ENCODE results near the gene GRIK3.
A peak's percentile ranks its signal among the peaks of the same experiment; 100 is the strongest.

DNA sequence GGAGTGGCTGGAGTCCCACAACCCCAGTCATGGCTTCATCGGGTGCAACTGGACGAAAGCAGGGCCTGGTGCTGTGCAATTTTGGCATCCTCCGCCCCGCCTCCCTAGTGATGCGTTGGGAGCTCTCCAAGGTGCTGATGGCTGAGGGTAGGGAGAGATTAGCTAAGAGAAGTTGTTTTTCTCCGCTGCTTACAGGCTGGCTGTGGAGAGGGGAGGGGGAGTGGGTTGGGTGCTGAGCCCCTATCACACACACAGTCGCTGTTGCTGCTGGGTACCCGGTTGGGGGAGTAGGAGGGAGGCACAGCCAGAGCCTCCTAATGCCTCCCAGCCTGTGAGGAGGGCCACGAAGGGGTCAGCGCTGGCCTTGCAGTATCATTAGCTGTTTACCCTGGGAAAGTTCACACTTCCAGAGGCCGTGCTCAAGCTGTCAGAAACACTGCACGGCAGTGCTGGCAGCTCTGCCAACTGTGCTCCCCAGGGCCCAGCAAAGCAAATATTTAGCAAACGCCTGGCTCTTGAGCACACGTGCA, 110.0 kb downstream of the GRIK3 start:
- TF ChIP-seq, protein P1, sequence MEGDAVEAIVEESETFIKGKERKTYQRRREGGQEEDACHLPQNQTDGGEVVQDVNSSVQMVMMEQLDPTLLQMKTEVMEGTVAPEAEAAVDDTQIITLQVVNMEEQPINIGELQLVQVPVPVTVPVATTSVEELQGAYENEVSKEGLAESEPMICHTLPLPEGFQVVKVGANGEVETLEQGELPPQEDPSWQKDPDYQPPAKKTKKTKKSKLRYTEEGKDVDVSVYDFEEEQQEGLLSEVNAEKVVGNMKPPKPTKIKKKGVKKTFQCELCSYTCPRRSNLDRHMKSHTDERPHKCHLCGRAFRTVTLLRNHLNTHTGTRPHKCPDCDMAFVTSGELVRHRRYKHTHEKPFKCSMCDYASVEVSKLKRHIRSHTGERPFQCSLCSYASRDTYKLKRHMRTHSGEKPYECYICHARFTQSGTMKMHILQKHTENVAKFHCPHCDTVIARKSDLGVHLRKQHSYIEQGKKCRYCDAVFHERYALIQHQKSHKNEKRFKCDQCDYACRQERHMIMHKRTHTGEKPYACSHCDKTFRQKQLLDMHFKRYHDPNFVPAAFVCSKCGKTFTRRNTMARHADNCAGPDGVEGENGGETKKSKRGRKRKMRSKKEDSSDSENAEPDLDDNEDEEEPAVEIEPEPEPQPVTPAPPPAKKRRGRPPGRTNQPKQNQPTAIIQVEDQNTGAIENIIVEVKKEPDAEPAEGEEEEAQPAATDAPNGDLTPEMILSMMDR (conservative IDR thresholded peaks at IDR 0.05; ENCODE audit: low read depth in 2 of 2) = no peak
- TF ChIP-seq CREB1 (CRISPR knock-in tag; IDR thresholded peaks at IDR 0.05; ENCODE audit: low read depth) (peak; percentile 91), EZH2 (IDR thresholded peaks at IDR 0.05; ENCODE audit: low read depth, unreplicated experiment) (no peak), JUNB (IDR thresholded peaks at IDR 0.05; ENCODE audit: unreplicated experiment) (no peak), POLR2AphosphoS5 (IDR thresholded peaks at IDR 0.05; ENCODE audit: low read depth) (no peak)
- TF ChIP-seq, protein P2, sequence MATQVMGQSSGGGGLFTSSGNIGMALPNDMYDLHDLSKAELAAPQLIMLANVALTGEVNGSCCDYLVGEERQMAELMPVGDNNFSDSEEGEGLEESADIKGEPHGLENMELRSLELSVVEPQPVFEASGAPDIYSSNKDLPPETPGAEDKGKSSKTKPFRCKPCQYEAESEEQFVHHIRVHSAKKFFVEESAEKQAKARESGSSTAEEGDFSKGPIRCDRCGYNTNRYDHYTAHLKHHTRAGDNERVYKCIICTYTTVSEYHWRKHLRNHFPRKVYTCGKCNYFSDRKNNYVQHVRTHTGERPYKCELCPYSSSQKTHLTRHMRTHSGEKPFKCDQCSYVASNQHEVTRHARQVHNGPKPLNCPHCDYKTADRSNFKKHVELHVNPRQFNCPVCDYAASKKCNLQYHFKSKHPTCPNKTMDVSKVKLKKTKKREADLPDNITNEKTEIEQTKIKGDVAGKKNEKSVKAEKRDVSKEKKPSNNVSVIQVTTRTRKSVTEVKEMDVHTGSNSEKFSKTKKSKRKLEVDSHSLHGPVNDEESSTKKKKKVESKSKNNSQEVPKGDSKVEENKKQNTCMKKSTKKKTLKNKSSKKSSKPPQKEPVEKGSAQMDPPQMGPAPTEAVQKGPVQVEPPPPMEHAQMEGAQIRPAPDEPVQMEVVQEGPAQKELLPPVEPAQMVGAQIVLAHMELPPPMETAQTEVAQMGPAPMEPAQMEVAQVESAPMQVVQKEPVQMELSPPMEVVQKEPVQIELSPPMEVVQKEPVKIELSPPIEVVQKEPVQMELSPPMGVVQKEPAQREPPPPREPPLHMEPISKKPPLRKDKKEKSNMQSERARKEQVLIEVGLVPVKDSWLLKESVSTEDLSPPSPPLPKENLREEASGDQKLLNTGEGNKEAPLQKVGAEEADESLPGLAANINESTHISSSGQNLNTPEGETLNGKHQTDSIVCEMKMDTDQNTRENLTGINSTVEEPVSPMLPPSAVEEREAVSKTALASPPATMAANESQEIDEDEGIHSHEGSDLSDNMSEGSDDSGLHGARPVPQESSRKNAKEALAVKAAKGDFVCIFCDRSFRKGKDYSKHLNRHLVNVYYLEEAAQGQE (IDR thresholded peaks at IDR 0.05; ENCODE audit: unreplicated experiment) = peak; percentile 97
